ENCODE data around the gene SPNS2. TPM values are rescaled to one million over a fixed set of nuclear protein-coding genes. Genes with fewer than 3 reads are reported as not detected.

The SPNS2 gene
- total RNA-seq, 4 donors from 2014 or later: 10.0 to 19.9 (median 18.8) TPM

- TF ChIP-seq EP300 (IDR thresholded peaks at IDR 0.05) (no peak), POLR2A (IDR thresholded peaks at IDR 0.05; ENCODE audit: low read depth) (no peak), POLR2AphosphoS5 (IDR thresholded peaks at IDR 0.05) (no peak), CTCF (IDR thresholded peaks at IDR 0.05) (no peak)
- Histone ChIP-seq H3K4me1 (peaks cover 18 to 42% (median 37%) of the 10 kb centered on the region in 4 donors), H3K4me3 (no peak overlapping the region), H3K36me3 (peaks cover 0 to 6% (median 0%) of the 10 kb centered on the region in 4 donors), H3K9me3 (no peaks in the 10 kb centered on the region), H3K27ac (replicated peaks in 1 of 4) (peak overlapping the region in 2 of 4 donors; percentile 27 to 42), H3K27me3 (no peaks in the 10 kb centered on the region)
- DNase-seq (ENCODE audit: extremely low spot score): no peak
- intact Hi-C loops (cut with DNase I): no loop called here
- 88% methylated on average over 20 of the region's 24 CpGs for WGBS
Observed at GRCh38 chr17:4513113-4514032, 14.7 kb downstream of the SPNS2 start.

DNA sequence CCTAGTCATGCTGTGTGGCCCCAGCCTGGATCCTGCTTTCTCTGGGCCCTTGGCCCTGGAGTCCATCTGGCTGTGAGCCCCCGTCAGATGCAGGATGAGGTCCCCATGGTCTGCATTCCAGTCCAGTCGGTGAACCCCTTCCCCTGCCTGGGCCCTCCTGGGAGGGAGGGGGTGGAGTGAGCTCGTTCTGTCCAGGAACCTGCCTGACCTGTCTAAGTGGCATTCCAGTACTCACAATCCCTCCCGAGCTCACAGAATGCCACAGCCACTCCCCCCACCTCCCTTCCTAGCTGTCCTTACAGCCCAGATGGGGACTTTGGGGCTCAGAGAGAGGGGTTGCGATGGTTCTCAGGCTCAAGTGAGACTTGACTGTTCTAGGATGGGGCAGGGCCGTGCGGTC is 15.5 kb downstream of the SPNS2 start:
- Histone ChIP-seq H3K4me3 (no peak overlapping the region), H3K9me3 (no peaks in the 10 kb centered on the region), H3K36me3 (peaks cover 0 to 6% (median 0%) of the 10 kb centered on the region in 4 donors), H3K4me1 (peaks cover 18 to 41% (median 36%) of the 10 kb centered on the region in 4 donors), H3K27me3 (no peaks in the 10 kb centered on the region), H3K27ac (replicated peaks in 1 of 4) (peak overlapping the region in 2 of 4 donors; percentile 27 to 42)
- TF ChIP-seq POLR2AphosphoS5 (IDR thresholded peaks at IDR 0.05) (no peak), EP300 (IDR thresholded peaks at IDR 0.05) (no peak), POLR2A (IDR thresholded peaks at IDR 0.05; ENCODE audit: low read depth) (no peak), CTCF (IDR thresholded peaks at IDR 0.05) (no peak)
- intact Hi-C loops (cut with DNase I): no loop called here
- 75% methylated on average over 5 of the region's 7 CpGs for WGBS
- DNase-seq (ENCODE audit: extremely low spot score): no peak

DNA sequence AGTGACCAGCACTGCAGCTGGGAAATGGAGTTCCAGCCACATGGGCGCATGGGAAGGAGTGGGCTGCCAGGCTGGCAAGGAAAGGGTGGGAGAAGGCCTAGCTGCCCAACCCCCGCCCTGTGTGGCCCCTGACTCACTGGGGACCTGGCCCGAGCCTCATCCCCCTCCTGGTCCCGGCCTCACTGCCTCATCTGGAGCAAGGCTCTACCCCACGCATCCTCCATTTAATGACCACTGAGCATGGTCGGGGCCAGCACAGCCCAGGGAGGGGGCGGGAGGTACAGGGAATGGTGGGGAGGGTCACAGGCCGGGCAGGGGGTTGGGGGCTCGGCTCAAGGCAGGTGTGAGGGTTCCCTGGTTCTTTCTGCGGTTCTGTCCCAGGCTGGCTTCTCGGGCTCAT is 16.1 kb downstream of the SPNS2 start:
- TF ChIP-seq POLR2AphosphoS5 (IDR thresholded peaks at IDR 0.05) (no peak), POLR2A (IDR thresholded peaks at IDR 0.05; ENCODE audit: low read depth) (no peak), CTCF (IDR thresholded peaks at IDR 0.05) (no peak), EP300 (IDR thresholded peaks at IDR 0.05) (no peak)
- DNase-seq (ENCODE audit: extremely low spot score): no peak
- Histone ChIP-seq H3K27ac (replicated peaks in 1 of 4) (peak overlapping the region in 1 of 4 donors; percentile 36), H3K27me3 (no peaks in the 10 kb centered on the region), H3K36me3 (peaks cover 0 to 6% (median 0%) of the 10 kb centered on the region in 4 donors), H3K9me3 (no peaks in the 10 kb centered on the region), H3K4me1 (peaks cover 15 to 40% (median 34%) of the 10 kb centered on the region in 4 donors), H3K4me3 (no peak overlapping the region)
- 88% methylated on average over 4 of the region's 11 CpGs for WGBS
- intact Hi-C loops (cut with DNase I): no loop called here

DNA sequence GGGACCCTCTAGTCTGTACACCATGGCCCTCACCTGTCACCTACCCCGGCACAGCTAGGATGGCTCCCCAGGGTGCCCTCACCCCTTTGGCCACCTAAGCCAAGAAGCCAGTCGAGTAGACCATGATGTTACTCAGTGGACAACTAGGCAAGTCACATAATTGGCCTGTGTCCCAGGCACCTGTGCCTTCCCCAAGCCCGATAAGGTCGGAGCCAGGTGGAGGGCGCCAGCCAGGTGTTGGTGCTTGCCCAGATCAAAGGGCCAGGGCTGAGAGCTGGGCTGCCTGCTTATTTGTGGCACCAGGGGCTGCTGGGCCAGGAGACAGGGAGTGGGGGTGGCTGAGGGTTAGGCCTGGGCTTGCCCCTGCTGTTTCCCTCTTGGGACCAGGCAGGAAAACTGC is 16.8 kb downstream of the SPNS2 start:
- no peak for DNase-seq (ENCODE audit: extremely low spot score)
- peaks cover 0 to 6% (median 0%) of the 10 kb centered on the region in 4 donors for H3K36me3 ChIP-seq
- H3K9me3 ChIP-seq: no peaks in the 10 kb centered on the region
- H3K4me3 ChIP-seq: no peak overlapping the region
- no peak for TF ChIP-seq POLR2A (IDR thresholded peaks at IDR 0.05; ENCODE audit: low read depth)
- H3K4me1 ChIP-seq: peaks cover 19 to 44% (median 39%) of the 10 kb centered on the region in 4 donors
- H3K27me3 ChIP-seq: no peaks in the 10 kb centered on the region
- H3K27ac ChIP-seq (replicated peaks in 1 of 4): peak overlapping the region in 1 of 4 donors; percentile 16
- intact Hi-C loops (cut with DNase I): no loop called here
- WGBS: 83% methylated on average over 1 of the region's 5 CpGs

GRCh38 chr17:4516735-4517134 is 18.1 kb downstream of the SPNS2 start:
- DNase-seq (ENCODE audit: extremely low spot score): no peak
- Histone ChIP-seq H3K4me1 (peaks cover 32 to 47% (median 42%) of the 10 kb centered on the region in 4 donors), H3K27ac (replicated peaks in 1 of 4) (peak overlapping the region in 2 of 4 donors; percentile 44 to 45), H3K27me3 (no peaks in the 10 kb centered on the region), H3K4me3 (no peak overlapping the region), H3K9me3 (no peaks in the 10 kb centered on the region), H3K36me3 (peaks cover 0 to 6% (median 0%) of the 10 kb centered on the region in 4 donors)
- 69% methylated on average over 11 of the region's 11 CpGs for WGBS
- intact Hi-C loops (cut with DNase I): no loop called here
- TF ChIP-seq POLR2AphosphoS5 (IDR thresholded peaks at IDR 0.05): no peak
- TF ChIP-seq POLR2A (IDR thresholded peaks at IDR 0.05; ENCODE audit: low read depth): no peak
- TF ChIP-seq CTCF (IDR thresholded peaks at IDR 0.05): no peak
- no peak for TF ChIP-seq EP300 (IDR thresholded peaks at IDR 0.05)
